Measurements from ENCODE around the gene TCOF1.

DNA sequence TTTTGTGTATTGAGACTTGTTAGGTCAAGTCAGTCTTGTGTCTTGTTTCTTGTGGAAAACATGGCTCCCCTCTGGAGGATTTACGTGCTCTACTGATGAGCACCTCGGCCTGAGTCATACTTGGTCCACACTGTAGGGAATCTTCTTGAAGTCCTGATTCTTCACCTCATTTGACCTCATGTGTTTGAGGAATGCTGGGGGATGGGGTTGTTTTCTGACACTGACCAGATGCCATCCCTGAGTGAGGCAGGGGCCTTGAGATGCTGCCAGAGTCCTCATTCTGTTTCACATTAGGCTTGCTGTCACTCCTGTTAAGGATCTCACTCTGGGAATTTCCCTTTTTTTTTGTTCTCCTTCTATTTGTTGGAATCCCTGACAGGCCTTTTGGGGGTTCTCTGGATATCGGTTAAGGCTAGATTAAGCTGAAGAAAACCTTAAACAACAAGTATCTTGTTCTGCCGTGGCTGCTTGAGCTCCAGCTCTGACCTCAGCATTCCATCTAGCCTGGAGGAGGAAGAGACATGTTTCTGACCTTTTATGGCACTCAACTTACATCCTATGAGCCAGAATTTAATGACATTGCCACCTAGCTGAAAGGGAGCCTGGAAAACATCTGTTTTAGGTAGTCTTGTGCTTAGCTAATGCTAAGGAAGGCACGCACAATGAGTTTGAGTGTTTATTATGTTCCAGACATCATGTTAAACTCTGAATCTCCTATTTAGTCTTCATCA lies 20.6 kb downstream of the TCOF1 start:
- TF ChIP-seq, protein P1, sequence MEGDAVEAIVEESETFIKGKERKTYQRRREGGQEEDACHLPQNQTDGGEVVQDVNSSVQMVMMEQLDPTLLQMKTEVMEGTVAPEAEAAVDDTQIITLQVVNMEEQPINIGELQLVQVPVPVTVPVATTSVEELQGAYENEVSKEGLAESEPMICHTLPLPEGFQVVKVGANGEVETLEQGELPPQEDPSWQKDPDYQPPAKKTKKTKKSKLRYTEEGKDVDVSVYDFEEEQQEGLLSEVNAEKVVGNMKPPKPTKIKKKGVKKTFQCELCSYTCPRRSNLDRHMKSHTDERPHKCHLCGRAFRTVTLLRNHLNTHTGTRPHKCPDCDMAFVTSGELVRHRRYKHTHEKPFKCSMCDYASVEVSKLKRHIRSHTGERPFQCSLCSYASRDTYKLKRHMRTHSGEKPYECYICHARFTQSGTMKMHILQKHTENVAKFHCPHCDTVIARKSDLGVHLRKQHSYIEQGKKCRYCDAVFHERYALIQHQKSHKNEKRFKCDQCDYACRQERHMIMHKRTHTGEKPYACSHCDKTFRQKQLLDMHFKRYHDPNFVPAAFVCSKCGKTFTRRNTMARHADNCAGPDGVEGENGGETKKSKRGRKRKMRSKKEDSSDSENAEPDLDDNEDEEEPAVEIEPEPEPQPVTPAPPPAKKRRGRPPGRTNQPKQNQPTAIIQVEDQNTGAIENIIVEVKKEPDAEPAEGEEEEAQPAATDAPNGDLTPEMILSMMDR (IDR thresholded peaks at IDR 0.05; ENCODE audit: low read length), result no peak
- no peak for TF ChIP-seq EZH2 (IDR thresholded peaks at IDR 0.05; ENCODE audit: borderline replicate concordance, low read length)

All from OCI-LY1 (cell line).